HepG2 (cell line): ENCODE data around the gene SMIM28. TPM values are rescaled to one million over a fixed set of nuclear protein-coding genes. Genes with fewer than 3 reads are reported as not detected.

Experiments used
- ATM ChIP-seq: fragments of 450-650 bp; IDR thresholded peaks from 2 replicates; pipeline ENCODE4 v1.7.1; 2017; ENCODE audit warnings: mild to moderate bottlenecking, borderline replicate concordance
- BORCS8-MEF2B ChIP-seq: sonication (generic); formaldehyde crosslinking; IDR thresholded peaks from 2 replicates; pipeline ENCODE4 v1.8.0; 2022; ENCODE audit warnings: mild to moderate bottlenecking, missing genetic modification reagents
- HES4 ChIP-seq: sonication (generic); formaldehyde crosslinking; IDR thresholded peaks from 2 replicates; pipeline ENCODE4 v1.9.0; 2021; ENCODE audit warnings: mild to moderate bottlenecking, missing genetic modification reagents, borderline replicate concordance
- HOXA5 ChIP-seq: sonication (generic); formaldehyde crosslinking; IDR thresholded peaks from 2 replicates; pipeline ENCODE4 v1.4.0; 2020; ENCODE audit warnings: missing genetic modification reagents
- IRX3 ChIP-seq: sonication (generic); formaldehyde crosslinking; IDR thresholded peaks from 2 replicates; pipeline ENCODE4 v1.8.1; 2023; ENCODE audit warnings: mild to moderate bottlenecking, low read depth, missing genetic modification reagents, borderline replicate concordance
- ISL2 ChIP-seq: sonication (generic); formaldehyde crosslinking; IDR thresholded peaks from 2 replicates; pipeline ENCODE4 v1.5.0; 2020; ENCODE audit warnings: missing genetic modification reagents
- MEIS1 ChIP-seq: sonication (generic); formaldehyde crosslinking; IDR thresholded peaks from 2 replicates; pipeline ENCODE4 v1.9.0; 2021; ENCODE audit warnings: mild to moderate bottlenecking, missing genetic modification reagents, moderate library complexity, borderline replicate concordance
- NAIF1 ChIP-seq: sonication (generic); formaldehyde crosslinking; IDR thresholded peaks from 2 replicates; pipeline ENCODE4 v1.5.0; 2020; ENCODE audit warnings: mild to moderate bottlenecking, missing genetic modification reagents, borderline replicate concordance
- NFE2L2 ChIP-seq: fragments of 150-350 bp; IDR thresholded peaks from 2 replicates; pipeline ENCODE4 v1.6.1; 2014; ENCODE audit warnings: low read length
- NR2F2 ChIP-seq: IDR thresholded peaks from 2 replicates; pipeline ENCODE4 v1.6.1; 2012; ENCODE audit warnings: low read depth, inconsistent platforms, borderline replicate concordance
- SRF ChIP-seq: IDR thresholded peaks from 2 replicates; pipeline ENCODE4 v1.6.1; 2011; ENCODE audit warnings: mild to moderate bottlenecking, low read depth, low read length, moderate library complexity
- SRSF9 ChIP-seq: fragments of 200-400 bp; formaldehyde crosslinking; IDR thresholded peaks from 2 replicates; pipeline ENCODE4 v1.6.1; 2018; ENCODE audit warnings: borderline replicate concordance, mild to moderate bottlenecking, low read depth, low read length; ENCODE audit not compliant: insufficient read depth, poor library complexity, severe bottlenecking
- TBX2 ChIP-seq: sonication (generic); formaldehyde crosslinking; IDR thresholded peaks from 2 replicates; pipeline ENCODE4 v1.5.0; 2020; ENCODE audit warnings: missing genetic modification reagents, mild to moderate bottlenecking, borderline replicate concordance
- TRAFD1 ChIP-seq: sonication (generic); formaldehyde crosslinking; IDR thresholded peaks from 2 replicates; pipeline ENCODE4 v1.5.1; 2020; ENCODE audit warnings: missing genetic modification reagents, mild to moderate bottlenecking, borderline replicate concordance
- ZNF354B ChIP-seq: sonication (generic); formaldehyde crosslinking; IDR thresholded peaks from 2 replicates; pipeline ENCODE4 v1.8.0; 2022; ENCODE audit warnings: mild to moderate bottlenecking, missing genetic modification reagents
- ZNF777 ChIP-seq: sonication (generic); formaldehyde crosslinking; IDR thresholded peaks from 2 replicates; pipeline ENCODE4 v1.4.0; 2020; ENCODE audit warnings: missing genetic modification reagents
- polyA plus RNA-seq, 8 experiments: library from polyadenylated mRNA; depleted of rRNA in 3 of 8; stranded (reverse) in 7 of 8; unstranded in 1 of 8; fragments of >200 nt; fragmentation: Illumina TruSeq in 4 of 8; extraction: Trizol in 4 of 8; gene quantifications; 2 replicates each; pipeline versions ENCODE4 v1.2.1 to v1.2.3, GENCODE V29; 2011 to 2016; ENCODE audit warnings: low read depth in 4 of 8, missing spikeins in 1 of 8, mixed read lengths in 1 of 8; ENCODE audit not compliant: insufficient read depth in 1 of 8
- total RNA-seq, 5 experiments: library from RNA; depleted of rRNA; stranded (reverse); fragments of >200 nt; fragmentation: Illumina TruSeq; extraction: Trizol; gene quantifications; 2 replicates each; pipeline ENCODE4 v1.2.3, GENCODE V29; 2016; ENCODE audit warnings: low read depth in 1 of 5
- TF ChIP-seq, protein P1 (sequence below): sonication (generic); formaldehyde crosslinking; IDR thresholded peaks from 2 replicates; pipeline ENCODE4 v1.5.0; 2020; ENCODE audit warnings: missing genetic modification reagents, mild to moderate bottlenecking, borderline replicate concordance
- TF ChIP-seq, protein P2 (sequence below): IDR thresholded peaks from 2 replicates; pipeline ENCODE4 v1.6.1; 2012; ENCODE audit warnings: low read depth, low read length, improper control_type of control experiment
- TF ChIP-seq, protein P3 (sequence below): sonication (generic); formaldehyde crosslinking; IDR thresholded peaks from 2 replicates; pipeline ENCODE4 v1.4.0; 2020; ENCODE audit warnings: missing genetic modification reagents

The SMIM28 gene
- total and polyA plus RNA-seq, 2 of the 13 experiments (the other 11 are each of a cell fraction or from before 2014, with no cell fraction given) = not detected

DNA sequence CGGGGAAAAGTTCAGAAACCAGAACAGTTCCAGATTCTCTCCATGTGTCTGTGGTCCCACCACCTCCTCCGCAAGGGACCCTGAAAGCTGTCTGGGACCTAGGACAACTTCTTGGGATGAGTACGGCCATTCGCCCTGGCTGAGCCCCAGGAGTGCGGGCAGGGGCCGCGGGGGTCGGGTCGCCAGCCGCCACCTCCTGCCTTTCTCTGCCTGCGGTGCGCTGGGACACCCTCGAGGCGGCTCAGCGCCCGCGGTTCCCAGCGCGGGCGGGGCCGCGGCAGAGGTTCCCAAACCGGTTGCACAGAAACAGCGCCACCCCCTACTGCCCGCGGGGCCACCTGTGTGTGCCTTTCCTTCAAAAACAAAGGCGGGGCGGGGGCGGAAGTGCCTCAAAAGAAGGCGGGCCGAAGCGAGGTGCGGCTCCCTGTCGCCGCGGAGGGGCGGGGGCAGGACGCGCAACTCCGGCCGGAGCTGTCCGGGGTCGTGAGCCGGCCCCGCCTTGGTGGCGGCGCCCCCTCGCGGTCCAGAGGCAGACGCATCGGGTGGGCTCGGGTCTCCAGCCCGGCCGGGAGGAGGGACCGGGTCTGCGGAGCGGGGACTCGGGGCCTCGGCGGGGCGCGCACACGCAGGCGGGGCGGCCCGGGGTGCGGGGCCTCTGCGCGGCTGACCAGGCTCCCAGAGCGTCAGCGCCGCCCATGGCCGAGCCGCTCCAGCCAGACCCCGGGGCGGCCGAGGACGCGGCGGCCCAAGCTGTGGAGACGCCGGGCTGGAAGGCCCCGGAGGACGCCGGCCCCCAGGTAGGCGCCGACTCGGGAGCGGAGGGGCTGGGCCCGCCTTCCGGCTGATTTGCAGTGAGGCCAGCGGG, 26.3 kb downstream of the SMIM28 start, which contains the start of gene HEBP2 (continued):
- TF ChIP-seq TRAFD1 = no peak; the same call in 1 of the 2 replicates
- no peak for TF ChIP-seq ATM
- TF ChIP-seq ISL2 (CRISPR knock-in tag) = peak; percentile 78
- peak; percentile 20 for TF ChIP-seq HES4
- TF ChIP-seq ZNF777 (CRISPR knock-in tag) = peak; percentile 32
- TF ChIP-seq ZNF354B = peak; percentile 68
- TF ChIP-seq TBX2 (CRISPR knock-in tag) = peak; percentile 94
- TF ChIP-seq, protein P1, sequence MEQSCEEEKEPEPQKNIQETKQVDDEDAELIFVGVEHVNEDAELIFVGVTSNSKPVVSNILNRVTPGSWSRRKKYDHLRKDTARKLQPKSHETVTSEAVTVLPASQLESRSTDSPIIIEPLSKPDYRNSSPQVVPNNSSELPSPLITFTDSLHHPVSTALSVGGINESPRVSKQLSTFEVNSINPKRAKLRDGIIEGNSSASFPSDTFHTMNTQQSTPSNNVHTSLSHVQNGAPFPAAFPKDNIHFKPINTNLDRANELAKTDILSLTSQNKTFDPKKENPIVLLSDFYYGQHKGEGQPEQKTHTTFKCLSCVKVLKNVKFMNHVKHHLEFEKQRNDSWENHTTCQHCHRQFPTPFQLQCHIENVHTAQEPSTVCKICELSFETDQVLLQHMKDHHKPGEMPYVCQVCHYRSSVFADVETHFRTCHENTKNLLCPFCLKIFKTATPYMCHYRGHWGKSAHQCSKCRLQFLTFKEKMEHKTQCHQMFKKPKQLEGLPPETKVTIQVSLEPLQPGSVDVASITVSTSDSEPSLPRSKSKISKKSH (CRISPR knock-in tag) = peak; percentile 48; the same call in 1 of the 2 replicates
- 0 out of 2 replicates have a peak, but pooled peaks have one; percentile 20 for TF ChIP-seq NR2F2
- no peak for TF ChIP-seq NFE2L2
- TF ChIP-seq, protein P2, sequence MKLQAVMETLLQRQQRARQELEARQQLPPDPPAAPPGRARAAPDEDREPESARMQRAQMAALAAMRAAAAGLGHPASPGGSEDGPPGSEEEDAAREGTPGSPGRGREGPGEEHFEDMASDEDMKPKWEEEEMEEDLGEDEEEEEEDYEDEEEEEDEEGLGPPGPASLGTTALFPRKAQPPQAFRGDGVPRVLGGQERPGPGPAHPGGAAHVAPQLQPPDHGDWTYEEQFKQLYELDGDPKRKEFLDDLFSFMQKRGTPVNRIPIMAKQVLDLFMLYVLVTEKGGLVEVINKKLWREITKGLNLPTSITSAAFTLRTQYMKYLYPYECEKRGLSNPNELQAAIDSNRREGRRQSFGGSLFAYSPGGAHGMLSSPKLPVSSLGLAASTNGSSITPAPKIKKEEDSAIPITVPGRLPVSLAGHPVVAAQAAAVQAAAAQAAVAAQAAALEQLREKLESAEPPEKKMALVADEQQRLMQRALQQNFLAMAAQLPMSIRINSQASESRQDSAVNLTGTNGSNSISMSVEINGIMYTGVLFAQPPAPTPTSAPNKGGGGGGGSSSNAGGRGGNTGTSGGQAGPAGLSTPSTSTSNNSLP = no peak; the same call in 1 of the 2 replicates
- peak; percentile 86 for TF ChIP-seq BORCS8-MEF2B
- TF ChIP-seq SRSF9 = no peak
- peak; percentile 89 for TF ChIP-seq HOXA5 (CRISPR knock-in tag)
- TF ChIP-seq SRF = no peak
- peak; percentile 82 for TF ChIP-seq MEIS1 (CRISPR knock-in tag)
- no peak; the same call in 1 of the 2 replicates for TF ChIP-seq NAIF1 (CRISPR knock-in tag)
- TF ChIP-seq, protein P3, sequence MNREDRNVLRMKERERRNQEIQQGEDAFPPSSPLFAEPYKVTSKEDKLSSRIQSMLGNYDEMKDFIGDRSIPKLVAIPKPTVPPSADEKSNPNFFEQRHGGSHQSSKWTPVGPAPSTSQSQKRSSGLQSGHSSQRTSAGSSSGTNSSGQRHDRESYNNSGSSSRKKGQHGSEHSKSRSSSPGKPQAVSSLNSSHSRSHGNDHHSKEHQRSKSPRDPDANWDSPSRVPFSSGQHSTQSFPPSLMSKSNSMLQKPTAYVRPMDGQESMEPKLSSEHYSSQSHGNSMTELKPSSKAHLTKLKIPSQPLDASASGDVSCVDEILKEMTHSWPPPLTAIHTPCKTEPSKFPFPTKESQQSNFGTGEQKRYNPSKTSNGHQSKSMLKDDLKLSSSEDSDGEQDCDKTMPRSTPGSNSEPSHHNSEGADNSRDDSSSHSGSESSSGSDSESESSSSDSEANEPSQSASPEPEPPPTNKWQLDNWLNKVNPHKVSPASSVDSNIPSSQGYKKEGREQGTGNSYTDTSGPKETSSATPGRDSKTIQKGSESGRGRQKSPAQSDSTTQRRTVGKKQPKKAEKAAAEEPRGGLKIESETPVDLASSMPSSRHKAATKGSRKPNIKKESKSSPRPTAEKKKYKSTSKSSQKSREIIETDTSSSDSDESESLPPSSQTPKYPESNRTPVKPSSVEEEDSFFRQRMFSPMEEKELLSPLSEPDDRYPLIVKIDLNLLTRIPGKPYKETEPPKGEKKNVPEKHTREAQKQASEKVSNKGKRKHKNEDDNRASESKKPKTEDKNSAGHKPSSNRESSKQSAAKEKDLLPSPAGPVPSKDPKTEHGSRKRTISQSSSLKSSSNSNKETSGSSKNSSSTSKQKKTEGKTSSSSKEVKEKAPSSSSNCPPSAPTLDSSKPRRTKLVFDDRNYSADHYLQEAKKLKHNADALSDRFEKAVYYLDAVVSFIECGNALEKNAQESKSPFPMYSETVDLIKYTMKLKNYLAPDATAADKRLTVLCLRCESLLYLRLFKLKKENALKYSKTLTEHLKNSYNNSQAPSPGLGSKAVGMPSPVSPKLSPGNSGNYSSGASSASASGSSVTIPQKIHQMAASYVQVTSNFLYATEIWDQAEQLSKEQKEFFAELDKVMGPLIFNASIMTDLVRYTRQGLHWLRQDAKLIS (CRISPR knock-in tag) = no peak
- peak; percentile 89 for TF ChIP-seq IRX3 (CRISPR knock-in tag)
